GM19468 (cell line): ENCODE measurements around the gene LSM12.
A peak's percentile ranks its signal among the peaks of the same experiment; 100 is the strongest.
"Not testable (repeated sequence)": the region's sequence is repeated elsewhere in the genome, so short reads cannot be mapped to it uniquely, and the experiment has no call there.

ENCODE experiments used
- ATAC-seq: cut with Tn5 transposase; IDR thresholded peaks from one replicate; pipeline ENCODE4 v1.9.1; 2021; ENCODE audit warnings: mild to moderate bottlenecking, moderate library complexity, moderate number of reproducible peaks; ENCODE audit not compliant: unreplicated experiment; ENCODE audit errors: extremely low read depth

Gene LSM12

GRCh38 chr17:44066204-44066930 is at the start of gene LSM12:
Gene LSM12, minus strand, starts transcription at chr17:44066671. Its CDS starts 84 bp downstream, at chr17:44066587.
- ATAC-seq: peak; percentile 43

- ATAC-seq: no peak
Observed at GRCh38 chr17:44115585-44116415, 49.3 kb upstream of the LSM12 start.

GRCh38 chr17:44113868-44114840 is 47.7 kb upstream of the LSM12 start:
- no peak for ATAC-seq

GRCh38 chr17:44113382-44113781 is 46.9 kb upstream of the LSM12 start:
- no peak for ATAC-seq

- no peak for ATAC-seq
Observed at GRCh38 chr17:44112284-44113280, 46.1 kb upstream of the LSM12 start.

GRCh38 chr17:44111777-44112176 is 45.3 kb upstream of the LSM12 start:
- ATAC-seq: no peak

- ATAC-seq: no peak
Observed at GRCh38 chr17:44110823-44111633, 44.6 kb upstream of the LSM12 start.

GRCh38 chr17:44110011-44110686 is 43.7 kb upstream of the LSM12 start:
- ATAC-seq: no peak

GRCh38 chr17:44109312-44109630 is 42.8 kb upstream of the LSM12 start:
- no peak for ATAC-seq

GRCh38 chr17:44108440-44109311 is 42.2 kb upstream of the LSM12 start:
- no peak for ATAC-seq

GRCh38 chr17:44106801-44107200 is 40.3 kb upstream of the LSM12 start:
- no peak for ATAC-seq

- no peak for ATAC-seq
Observed at GRCh38 chr17:44105941-44106340, 39.5 kb upstream of the LSM12 start.

GRCh38 chr17:44105483-44105882 is 39.0 kb upstream of the LSM12 start:
- ATAC-seq: no peak

GRCh38 chr17:44102849-44103622 is 36.6 kb upstream of the LSM12 start:
- no peak for ATAC-seq

GRCh38 chr17:44101858-44102257 is 35.4 kb upstream of the LSM12 start:
- not testable (repeated sequence) for ATAC-seq
